Choroid plexus epithelial cell (primary cell): ENCODE measurements around the gene SPINK5.

Experiments
- DNase-seq: peaks from one replicate; pipeline ENCODE4 v3.0.0-alpha.2; 2010; ENCODE audit warnings: low read depth
- H3K4me3 ChIP-seq: 2 replicates; pipeline ENCODE4 v1.5.1; 2011; ENCODE audit warnings: low read depth, mild to moderate bottlenecking, control low read depth, low read length, moderate library complexity
- CTCF ChIP-seq: conservative IDR thresholded peaks from 2 replicates; pipeline ENCODE4 v1.5.1; 2011; ENCODE audit warnings: low read depth, mild to moderate bottlenecking, control low read depth, inconsistent platforms, low read length, moderate library complexity

Gene SPINK5

GRCh38 chr5:148135091-148136048, 71.6 kb downstream of the SPINK5 start:
- TF ChIP-seq CTCF: no peak
- no peak overlapping the region for H3K4me3 ChIP-seq
- no peak for DNase-seq

GRCh38 chr5:148140846-148141245, 77.1 kb downstream of the SPINK5 start:
- H3K4me3 ChIP-seq: no peak overlapping the region
- TF ChIP-seq CTCF: no peak
- DNase-seq: no peak

- TF ChIP-seq CTCF: no peak
- DNase-seq: no peak
- H3K4me3 ChIP-seq: no peak overlapping the region
These were observed 77.9 kb downstream of the SPINK5 start for GRCh38 chr5:148141645-148142044.

- no peak overlapping the region for H3K4me3 ChIP-seq
- no peak for TF ChIP-seq CTCF
- peak; percentile 42 for DNase-seq
These were observed 82.1 kb downstream of the SPINK5 start for GRCh38 chr5:148145916-148146315.

GRCh38 chr5:148146487-148146886, 82.7 kb downstream of the SPINK5 start:
- H3K4me3 ChIP-seq: no peak overlapping the region
- TF ChIP-seq CTCF: no peak
- no peak for DNase-seq

- no peak for TF ChIP-seq CTCF
- no peak for DNase-seq
- no peak overlapping the region for H3K4me3 ChIP-seq
These were observed 83.6 kb downstream of the SPINK5 start for GRCh38 chr5:148147415-148147814.

- no peak overlapping the region for H3K4me3 ChIP-seq
- DNase-seq: no peak
- TF ChIP-seq CTCF: no peak
These were observed 88.1 kb downstream of the SPINK5 start for GRCh38 chr5:148151872-148152271.
